Activated T-cell treated with anti-CD3 and anti-CD28 coated beads, Interleukin-2, amount 50 U/mL, for 4 hours (primary cell): Measurements from ENCODE around the gene SLC22A23. TPM values are rescaled to one million over a fixed set of nuclear protein-coding genes. Genes with fewer than 3 reads are reported as not detected.

Source experiments
- ATAC-seq, 2 donors: fragments of 200-7000 bp; cut with Tn5 transposase; one replicate each; pipeline ENCODE4 v1.10.0; 2021
- DNase-seq: peaks from one replicate; pipeline ENCODE4 v3.0.0-alpha.2; 2020
- H3K27me3 Mint-ChIP-seq: one replicate; pipeline ENCODE4 v1.8.0; 2021; ENCODE audit warnings: low read depth, mixed read lengths
- H3K36me3 Mint-ChIP-seq: one replicate; pipeline ENCODE4 v1.8.0; 2022; ENCODE audit warnings: mixed read lengths; ENCODE audit not compliant: insufficient read depth
- H3K4me1 Mint-ChIP-seq: one replicate; pipeline ENCODE4 v1.8.0; 2021; ENCODE audit warnings: low read depth, mixed read lengths
- H3K4me3 Mint-ChIP-seq: one replicate; pipeline ENCODE4 v1.8.0; 2021; ENCODE audit warnings: mild to moderate bottlenecking, moderate library complexity, mixed read lengths
- H3K9me3 Mint-ChIP-seq: one replicate; pipeline ENCODE4 v1.8.0; 2021; ENCODE audit warnings: mixed read lengths
- total RNA-seq, 3 donors: library from RNA; stranded (reverse); gene quantifications; one replicate each; pipeline ENCODE4 v1.2.1, GENCODE V29; 2021

SLC22A23 gene
- total RNA-seq, 3 donors from 2014 or later = 0.50 to 1.2 (median 0.54) TPM

- ATAC-seq = no peak
- Mint-ChIP-seq H3K36me3 (no peaks in the 10 kb centered on the region), H3K4me3 (no peak overlapping the region), H3K4me1 (no peaks in the 10 kb centered on the region), H3K27me3 (peaks cover 33% of the 10 kb centered on the region), H3K9me3 (no peaks in the 10 kb centered on the region)
- DNase-seq = no peak
These were observed 32.3 kb upstream of the SLC22A23 start for GRCh38 chr6:3489027-3489757.

- ATAC-seq = no peak
- Mint-ChIP-seq H3K27me3 (peaks cover 21% of the 10 kb centered on the region), H3K4me1 (no peaks in the 10 kb centered on the region), H3K36me3 (no peaks in the 10 kb centered on the region), H3K9me3 (peaks cover 10% of the 10 kb centered on the region), H3K4me3 (no peak overlapping the region)
- no peak for DNase-seq
These were observed 28.1 kb upstream of the SLC22A23 start for GRCh38 chr6:3484946-3485345.

GRCh38 chr6:3484192-3484591, 27.3 kb upstream of the SLC22A23 start:
- Mint-ChIP-seq H3K27me3 (peaks cover 21% of the 10 kb centered on the region), H3K4me1 (no peaks in the 10 kb centered on the region), H3K36me3 (no peaks in the 10 kb centered on the region), H3K9me3 (peaks cover 13% of the 10 kb centered on the region), H3K4me3 (no peak overlapping the region)
- no peak for ATAC-seq
- no peak for DNase-seq

- peaks cover 18% of the 10 kb centered on the region for H3K27me3 Mint-ChIP-seq
- no peak overlapping the region for H3K4me3 Mint-ChIP-seq
- DNase-seq (no peak), ATAC-seq (no peak)
- H3K4me1 Mint-ChIP-seq = no peaks in the 10 kb centered on the region
- H3K9me3 Mint-ChIP-seq = peaks cover 13% of the 10 kb centered on the region
- H3K36me3 Mint-ChIP-seq = no peaks in the 10 kb centered on the region
These were observed 26.8 kb upstream of the SLC22A23 start for GRCh38 chr6:3483675-3484074.

GRCh38 chr6:3482869-3483268, 26.0 kb upstream of the SLC22A23 start:
- peaks cover 20% of the 10 kb centered on the region for H3K27me3 Mint-ChIP-seq
- no peak overlapping the region for H3K4me3 Mint-ChIP-seq
- no peaks in the 10 kb centered on the region for H3K36me3 Mint-ChIP-seq
- DNase-seq = no peak
- H3K9me3 Mint-ChIP-seq = peaks cover 13% of the 10 kb centered on the region
- no peak for ATAC-seq
- no peaks in the 10 kb centered on the region for H3K4me1 Mint-ChIP-seq

GRCh38 chr6:3481640-3482039, 24.8 kb upstream of the SLC22A23 start:
- Mint-ChIP-seq H3K36me3 (no peaks in the 10 kb centered on the region), H3K27me3 (peaks cover 17% of the 10 kb centered on the region), H3K4me1 (no peaks in the 10 kb centered on the region), H3K9me3 (peaks cover 13% of the 10 kb centered on the region), H3K4me3 (no peak overlapping the region)
- no peak for ATAC-seq
- DNase-seq = no peak

- H3K4me1 Mint-ChIP-seq = no peaks in the 10 kb centered on the region
- H3K27me3 Mint-ChIP-seq = peaks cover 19% of the 10 kb centered on the region
- ATAC-seq = no peak
- H3K4me3 Mint-ChIP-seq = no peak overlapping the region
- DNase-seq = no peak
- peaks cover 13% of the 10 kb centered on the region for H3K9me3 Mint-ChIP-seq
- no peaks in the 10 kb centered on the region for H3K36me3 Mint-ChIP-seq
These were observed 23.2 kb upstream of the SLC22A23 start for GRCh38 chr6:3480009-3480408.

GRCh38 chr6:3473773-3474172, 16.9 kb upstream of the SLC22A23 start:
- peaks cover 8% of the 10 kb centered on the region for H3K27me3 Mint-ChIP-seq
- H3K9me3 Mint-ChIP-seq = no peaks in the 10 kb centered on the region
- H3K4me3 Mint-ChIP-seq = no peak overlapping the region
- no peaks in the 10 kb centered on the region for H3K4me1 Mint-ChIP-seq
- DNase-seq (no peak), ATAC-seq (no peak)
- H3K36me3 Mint-ChIP-seq = no peaks in the 10 kb centered on the region

GRCh38 chr6:3471711-3472110, 14.9 kb upstream of the SLC22A23 start:
- H3K4me1 Mint-ChIP-seq = no peaks in the 10 kb centered on the region
- peaks cover 5% of the 10 kb centered on the region for H3K27me3 Mint-ChIP-seq
- H3K36me3 Mint-ChIP-seq = no peaks in the 10 kb centered on the region
- H3K9me3 Mint-ChIP-seq = no peaks in the 10 kb centered on the region
- DNase-seq (no peak), ATAC-seq (no peak)
- H3K4me3 Mint-ChIP-seq = no peak overlapping the region

GRCh38 chr6:3471286-3471685, 14.4 kb upstream of the SLC22A23 start:
- no peak for ATAC-seq

GRCh38 chr6:3468585-3468984, 11.7 kb upstream of the SLC22A23 start:
- DNase-seq (no peak), ATAC-seq (no peak)
- H3K36me3 Mint-ChIP-seq = no peaks in the 10 kb centered on the region
- no peaks in the 10 kb centered on the region for H3K27me3 Mint-ChIP-seq
- H3K4me3 Mint-ChIP-seq = no peak overlapping the region
- H3K9me3 Mint-ChIP-seq = no peaks in the 10 kb centered on the region
- H3K4me1 Mint-ChIP-seq = no peaks in the 10 kb centered on the region

More at GRCh38 chr6:3471286-3471685, 14.4 kb upstream of the SLC22A23 start:
- Mint-ChIP-seq H3K4me3 (no peak overlapping the region), H3K27me3 (peaks cover 5% of the 10 kb centered on the region), H3K4me1 (no peaks in the 10 kb centered on the region), H3K9me3 (no peaks in the 10 kb centered on the region), H3K36me3 (no peaks in the 10 kb centered on the region)
- DNase-seq = no peak

- DNase-seq = no peak
- no peak for ATAC-seq
- Mint-ChIP-seq H3K9me3 (no peaks in the 10 kb centered on the region), H3K4me3 (no peak overlapping the region), H3K36me3 (no peaks in the 10 kb centered on the region), H3K4me1 (no peaks in the 10 kb centered on the region), H3K27me3 (no peaks in the 10 kb centered on the region)
These were observed 11.1 kb upstream of the SLC22A23 start for GRCh38 chr6:3467996-3468395.

GRCh38 chr6:3466488-3467219, 9.8 kb upstream of the SLC22A23 start:
- H3K9me3 Mint-ChIP-seq = no peaks in the 10 kb centered on the region
- no peaks in the 10 kb centered on the region for H3K4me1 Mint-ChIP-seq
- no peaks in the 10 kb centered on the region for H3K27me3 Mint-ChIP-seq
- no peaks in the 10 kb centered on the region for H3K36me3 Mint-ChIP-seq
- H3K4me3 Mint-ChIP-seq = no peak overlapping the region
- no peak for DNase-seq
- ATAC-seq = no peak

- H3K4me3 Mint-ChIP-seq = no peak overlapping the region
- no peak for DNase-seq
- H3K9me3 Mint-ChIP-seq = no peaks in the 10 kb centered on the region
- no peaks in the 10 kb centered on the region for H3K36me3 Mint-ChIP-seq
- ATAC-seq = no peak
- H3K4me1 Mint-ChIP-seq = peaks cover 6% of the 10 kb centered on the region
- peaks cover 14% of the 10 kb centered on the region for H3K27me3 Mint-ChIP-seq
These were observed 3.4 kb upstream of the SLC22A23 start for GRCh38 chr6:3460253-3460652.
